A673 (cell line): ENCODE measurements around the gene GABRG3. TPM values are rescaled to one million over a fixed set of nuclear protein-coding genes. Genes with fewer than 3 reads are reported as not detected.

Source experiments
- BruUV-seq: library from RNA; stranded (reverse); fragments of 400-500 nt; replicated peaks from 2 replicates; lab custom pipeline; 2021; lab: Mats Ljungman, UMichigan
- CTCF ChIA-PET: fragments of 300-600 bp; sonication (Branson Sonifier 250); formaldehyde crosslinking; loops from one replicate; lab custom pipeline; 2022; ENCODE audit warnings: antibody characterized with exemption; lab: Charles Lee
- POLR2A ChIA-PET: fragments of 300-600 bp; sonication (Branson Sonifier 250); formaldehyde crosslinking; loops from one replicate; lab custom pipeline; 2022; ENCODE audit warnings: antibody characterized with exemption; ENCODE audit not compliant: low non-redundant PET; lab: Charles Lee
- DNase-seq: peaks from one replicate; pipeline ENCODE4 v3.0.0-alpha.2; 2015; ENCODE audit warnings: low spot score
- H3K27ac ChIP-seq: fragments of 200-600 bp; sonication (generic); 2 replicates; pipeline ENCODE4 v1.5.1; 2016; ENCODE audit warnings: mixed run types, low read depth, mild to moderate bottlenecking, mixed read lengths, antibody characterized with exemption, low read length; ENCODE audit not compliant: poor library complexity, severe bottlenecking
- H3K27me3 ChIP-seq: fragments of 200-600 bp; sonication (generic); replicated peaks from 2 replicates; pipeline ENCODE4 v1.6.1; 2017; ENCODE audit warnings: mixed run types, low read depth, mild to moderate bottlenecking, mixed read lengths, antibody characterized with exemption, low read length; ENCODE audit not compliant: insufficient read depth, poor library complexity
- H3K36me3 ChIP-seq: fragments of 200-600 bp; sonication (generic); 2 replicates; pipeline ENCODE4 v1.6.1; 2016; ENCODE audit warnings: mixed run types, mild to moderate bottlenecking, mixed read lengths, antibody characterized with exemption, low read length; ENCODE audit not compliant: insufficient read depth, poor library complexity, severe bottlenecking
- H3K4me1 ChIP-seq: fragments of 200-600 bp; sonication (generic); 2 replicates; pipeline ENCODE4 v1.6.1; 2017; ENCODE audit warnings: mixed run types, mild to moderate bottlenecking, mixed read lengths, antibody characterized with exemption, low read length; ENCODE audit not compliant: insufficient read depth, poor library complexity, severe bottlenecking
- H3K4me3 ChIP-seq: fragments of 200-600 bp; sonication (generic); 2 replicates; pipeline ENCODE4 v1.5.1; 2016; ENCODE audit warnings: low read depth, mixed run types, mild to moderate bottlenecking, mixed read lengths, low read length; ENCODE audit not compliant: poor library complexity, severe bottlenecking
- H3K9me3 ChIP-seq: fragments of 200-600 bp; sonication (generic); 2 replicates; pipeline ENCODE4 v1.6.1; 2016; ENCODE audit warnings: mixed run types, low read depth, mild to moderate bottlenecking, mixed read lengths, antibody characterized with exemption, low read length; ENCODE audit not compliant: poor library complexity, severe bottlenecking
- EZH2 ChIP-seq: fragments of 200-600 bp; sonication (generic); IDR thresholded peaks from 2 replicates; pipeline ENCODE4 v1.6.1; 2017; ENCODE audit warnings: borderline replicate concordance, low read depth, mild to moderate bottlenecking, mixed read lengths, antibody characterized with exemption, low read length; ENCODE audit not compliant: poor library complexity, severe bottlenecking
- intact Hi-C: fragments of 100-400 bp; cut with micrococcal nuclease; formaldehyde crosslinking; loops from one replicate; pipeline ENCODE4 v1.10.0; 2022; ENCODE audit not compliant: unreplicated experiment
- total RNA-seq: library from RNA; stranded (reverse); gene quantifications from 2 replicates; pipeline ENCODE4 v1.2.3, GENCODE V29; 2021
- TF ChIP-seq, protein P1 (sequence below): fragments of 300-800, 200-600 bp; sonication (generic); conservative IDR thresholded peaks from 2 replicates; pipeline ENCODE4 v1.5.1; 2017; ENCODE audit warnings: low read depth, mild to moderate bottlenecking, antibody characterized with exemption, low read length, moderate library complexity, mixed read lengths

The GABRG3 gene
- total RNA-seq, 1 experiment from 2014 or later, result not detected

GRCh38 chr15:27065151-27065550, 94.2 kb downstream of the GABRG3 start:
- no peaks in the 10 kb centered on the region for H3K27me3 ChIP-seq
- CTCF ChIA-PET, result no interaction called here
- no peak overlapping the region for H3K4me3 ChIP-seq
- TF ChIP-seq, protein P1, sequence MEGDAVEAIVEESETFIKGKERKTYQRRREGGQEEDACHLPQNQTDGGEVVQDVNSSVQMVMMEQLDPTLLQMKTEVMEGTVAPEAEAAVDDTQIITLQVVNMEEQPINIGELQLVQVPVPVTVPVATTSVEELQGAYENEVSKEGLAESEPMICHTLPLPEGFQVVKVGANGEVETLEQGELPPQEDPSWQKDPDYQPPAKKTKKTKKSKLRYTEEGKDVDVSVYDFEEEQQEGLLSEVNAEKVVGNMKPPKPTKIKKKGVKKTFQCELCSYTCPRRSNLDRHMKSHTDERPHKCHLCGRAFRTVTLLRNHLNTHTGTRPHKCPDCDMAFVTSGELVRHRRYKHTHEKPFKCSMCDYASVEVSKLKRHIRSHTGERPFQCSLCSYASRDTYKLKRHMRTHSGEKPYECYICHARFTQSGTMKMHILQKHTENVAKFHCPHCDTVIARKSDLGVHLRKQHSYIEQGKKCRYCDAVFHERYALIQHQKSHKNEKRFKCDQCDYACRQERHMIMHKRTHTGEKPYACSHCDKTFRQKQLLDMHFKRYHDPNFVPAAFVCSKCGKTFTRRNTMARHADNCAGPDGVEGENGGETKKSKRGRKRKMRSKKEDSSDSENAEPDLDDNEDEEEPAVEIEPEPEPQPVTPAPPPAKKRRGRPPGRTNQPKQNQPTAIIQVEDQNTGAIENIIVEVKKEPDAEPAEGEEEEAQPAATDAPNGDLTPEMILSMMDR, result no peak
- no peak for TF ChIP-seq EZH2
- H3K4me1 ChIP-seq, result no peaks in the 10 kb centered on the region
- H3K27ac ChIP-seq, result no peak overlapping the region
- H3K36me3 ChIP-seq, result no peaks in the 10 kb centered on the region
- no TSS peak for BruUV-seq
- intact Hi-C loops, result no loop called here
- POLR2A ChIA-PET, result no interaction called here
- peaks cover 29% of the 10 kb centered on the region for H3K9me3 ChIP-seq
- DNase-seq, result no peak

- Histone ChIP-seq H3K27me3 (no peaks in the 10 kb centered on the region), H3K9me3 (peaks cover 30% of the 10 kb centered on the region), H3K4me3 (no peak overlapping the region), H3K27ac (no peak overlapping the region), H3K4me1 (no peaks in the 10 kb centered on the region), H3K36me3 (no peaks in the 10 kb centered on the region)
- POLR2A ChIA-PET, result no interaction called here
- BruUV-seq, result no TSS peak
- TF ChIP-seq, protein P1, result no peak
- CTCF ChIA-PET, result no interaction called here
- DNase-seq, result no peak
- intact Hi-C loops, result no loop called here
These were observed 94.8 kb downstream of the GABRG3 start for GRCh38 chr15:27065785-27066184.

- Histone ChIP-seq H3K27me3 (no peaks in the 10 kb centered on the region), H3K4me3 (no peak overlapping the region), H3K9me3 (peaks cover 35% of the 10 kb centered on the region), H3K4me1 (no peaks in the 10 kb centered on the region), H3K36me3 (no peaks in the 10 kb centered on the region), H3K27ac (no peak overlapping the region)
- ChIA-PET CTCF (no interaction called here), POLR2A (no interaction called here)
- intact Hi-C loops, result no loop called here
- no TSS peak for BruUV-seq
- no peak for TF ChIP-seq EZH2
- DNase-seq, result no peak
These were observed 95.5 kb downstream of the GABRG3 start for GRCh38 chr15:27066446-27066845.

- ChIA-PET POLR2A (no interaction called here), CTCF (no interaction called here)
- TF ChIP-seq, protein P1, result no peak
- TF ChIP-seq EZH2, result no peak
- Histone ChIP-seq H3K9me3 (peaks cover 34% of the 10 kb centered on the region), H3K27ac (no peak overlapping the region), H3K4me1 (no peaks in the 10 kb centered on the region), H3K27me3 (no peaks in the 10 kb centered on the region), H3K4me3 (no peak overlapping the region), H3K36me3 (no peaks in the 10 kb centered on the region)
- intact Hi-C loops, result no loop called here
- DNase-seq, result no peak
- no TSS peak for BruUV-seq
These were observed 96.2 kb downstream of the GABRG3 start for GRCh38 chr15:27067175-27067574.
